ENCODE data around the gene CAD.

Gene CAD

DNA sequence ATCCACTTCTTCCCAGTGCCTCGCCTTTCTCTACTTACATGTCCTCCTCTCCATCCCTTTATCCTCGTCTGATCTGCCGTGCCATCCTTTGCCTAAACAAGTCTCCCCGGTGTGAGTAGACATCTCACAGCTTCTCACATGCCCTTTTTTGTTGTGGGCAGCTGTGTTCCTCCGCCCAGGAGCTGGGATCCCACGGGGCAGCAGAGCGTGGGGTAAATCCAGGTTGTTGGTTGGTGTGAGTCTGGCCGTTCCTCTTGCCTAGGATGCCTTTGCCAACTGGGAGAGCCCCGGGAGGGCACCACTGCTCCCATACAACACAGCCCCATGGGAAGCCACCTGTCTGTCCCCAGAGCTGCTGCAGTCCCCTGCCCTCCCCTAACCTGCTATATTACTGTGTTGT, 23.2 kb downstream of the CAD start:
- no peaks in the 10 kb centered on the region for H3K9me3 ChIP-seq
- no peak for DNase-seq
- TF ChIP-seq, protein P1, sequence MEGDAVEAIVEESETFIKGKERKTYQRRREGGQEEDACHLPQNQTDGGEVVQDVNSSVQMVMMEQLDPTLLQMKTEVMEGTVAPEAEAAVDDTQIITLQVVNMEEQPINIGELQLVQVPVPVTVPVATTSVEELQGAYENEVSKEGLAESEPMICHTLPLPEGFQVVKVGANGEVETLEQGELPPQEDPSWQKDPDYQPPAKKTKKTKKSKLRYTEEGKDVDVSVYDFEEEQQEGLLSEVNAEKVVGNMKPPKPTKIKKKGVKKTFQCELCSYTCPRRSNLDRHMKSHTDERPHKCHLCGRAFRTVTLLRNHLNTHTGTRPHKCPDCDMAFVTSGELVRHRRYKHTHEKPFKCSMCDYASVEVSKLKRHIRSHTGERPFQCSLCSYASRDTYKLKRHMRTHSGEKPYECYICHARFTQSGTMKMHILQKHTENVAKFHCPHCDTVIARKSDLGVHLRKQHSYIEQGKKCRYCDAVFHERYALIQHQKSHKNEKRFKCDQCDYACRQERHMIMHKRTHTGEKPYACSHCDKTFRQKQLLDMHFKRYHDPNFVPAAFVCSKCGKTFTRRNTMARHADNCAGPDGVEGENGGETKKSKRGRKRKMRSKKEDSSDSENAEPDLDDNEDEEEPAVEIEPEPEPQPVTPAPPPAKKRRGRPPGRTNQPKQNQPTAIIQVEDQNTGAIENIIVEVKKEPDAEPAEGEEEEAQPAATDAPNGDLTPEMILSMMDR (IDR thresholded peaks at IDR 0.05): no peak
- no peak overlapping the region for H3K27ac ChIP-seq
- intact Hi-C loops (cut with DNase I; ENCODE audit: low total_unique reads): no loop called here
- H3K27me3 ChIP-seq: no peaks in the 10 kb centered on the region
- no peaks in the 10 kb centered on the region for H3K4me1 ChIP-seq
- H3K36me3 ChIP-seq: peaks cover 75 to 97% (median 92%) of the 10 kb centered on the region in 3 donors
- no peak overlapping the region for H3K4me3 ChIP-seq

DNA sequence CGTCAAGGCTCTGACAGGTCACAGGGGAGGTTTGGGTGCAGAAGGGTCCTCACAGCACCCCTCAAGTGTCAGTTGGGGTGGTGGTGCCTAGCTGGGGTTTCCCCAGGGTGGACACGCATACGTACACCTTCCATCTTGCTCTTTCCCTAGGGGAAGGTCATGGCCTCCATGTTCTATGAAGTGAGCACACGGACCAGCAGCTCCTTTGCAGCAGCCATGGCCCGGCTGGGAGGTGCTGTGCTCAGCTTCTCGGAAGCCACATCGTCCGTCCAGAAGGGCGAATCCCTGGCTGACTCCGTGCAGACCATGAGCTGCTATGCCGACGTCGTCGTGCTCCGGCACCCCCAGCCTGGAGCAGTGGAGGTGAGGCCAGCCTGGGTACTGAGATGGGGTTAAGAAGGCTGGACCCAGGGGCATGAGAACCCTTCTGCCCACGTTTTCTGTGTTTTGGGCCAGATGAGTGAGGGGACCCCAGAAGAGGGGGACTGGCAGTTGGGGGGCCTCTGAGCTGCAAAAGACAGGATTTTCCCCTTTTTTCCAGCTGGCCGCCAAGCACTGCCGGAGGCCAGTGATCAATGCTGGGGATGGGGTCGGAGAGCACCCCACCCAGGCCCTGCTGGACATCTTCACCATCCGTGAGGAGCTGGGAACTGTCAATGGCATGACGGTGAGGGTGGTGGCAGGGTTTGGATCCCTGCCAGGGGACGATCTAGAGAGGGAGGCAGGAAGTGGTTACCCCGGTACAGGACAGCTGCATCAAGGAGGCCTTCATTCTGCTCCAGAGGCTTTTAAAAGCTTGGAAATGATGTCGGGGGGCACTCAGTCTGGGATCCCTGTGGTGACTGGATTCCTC, 24.8 kb downstream of the CAD start:
- no peaks in the 10 kb centered on the region for H3K27me3 ChIP-seq
- no peak overlapping the region for H3K27ac ChIP-seq
- no peaks in the 10 kb centered on the region for H3K9me3 ChIP-seq
- no peak overlapping the region for H3K4me3 ChIP-seq
- intact Hi-C loops (cut with DNase I; ENCODE audit: low total_unique reads): no loop called here
- no peaks in the 10 kb centered on the region for H3K4me1 ChIP-seq
- TF ChIP-seq, protein P1 (IDR thresholded peaks at IDR 0.05): no peak
- H3K36me3 ChIP-seq: peaks cover 61 to 82% (median 78%) of the 10 kb centered on the region in 3 donors
- DNase-seq: no peak

DNA sequence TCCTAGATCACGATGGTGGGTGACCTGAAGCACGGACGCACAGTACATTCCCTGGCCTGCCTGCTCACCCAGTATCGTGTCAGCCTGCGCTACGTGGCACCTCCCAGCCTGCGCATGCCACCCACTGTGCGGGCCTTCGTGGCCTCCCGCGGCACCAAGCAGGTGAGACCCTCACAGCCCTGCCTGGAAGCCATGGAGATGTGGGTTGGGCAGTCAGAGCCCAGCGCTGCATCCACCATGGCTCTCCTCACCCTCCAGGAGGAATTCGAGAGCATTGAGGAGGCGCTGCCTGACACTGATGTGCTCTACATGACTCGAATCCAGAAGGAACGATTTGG, 25.4 kb downstream of the CAD start:
- intact Hi-C loops (cut with DNase I; ENCODE audit: low total_unique reads): no loop called here
- no peaks in the 10 kb centered on the region for H3K4me1 ChIP-seq
- H3K36me3 ChIP-seq: peaks cover 55 to 76% (median 72%) of the 10 kb centered on the region in 3 donors
- TF ChIP-seq, protein P1 (IDR thresholded peaks at IDR 0.05): no peak
- no peaks in the 10 kb centered on the region for H3K9me3 ChIP-seq
- H3K27ac ChIP-seq: no peak overlapping the region
- H3K4me3 ChIP-seq: no peak overlapping the region
- no peak for DNase-seq
- H3K27me3 ChIP-seq: no peaks in the 10 kb centered on the region

DNA sequence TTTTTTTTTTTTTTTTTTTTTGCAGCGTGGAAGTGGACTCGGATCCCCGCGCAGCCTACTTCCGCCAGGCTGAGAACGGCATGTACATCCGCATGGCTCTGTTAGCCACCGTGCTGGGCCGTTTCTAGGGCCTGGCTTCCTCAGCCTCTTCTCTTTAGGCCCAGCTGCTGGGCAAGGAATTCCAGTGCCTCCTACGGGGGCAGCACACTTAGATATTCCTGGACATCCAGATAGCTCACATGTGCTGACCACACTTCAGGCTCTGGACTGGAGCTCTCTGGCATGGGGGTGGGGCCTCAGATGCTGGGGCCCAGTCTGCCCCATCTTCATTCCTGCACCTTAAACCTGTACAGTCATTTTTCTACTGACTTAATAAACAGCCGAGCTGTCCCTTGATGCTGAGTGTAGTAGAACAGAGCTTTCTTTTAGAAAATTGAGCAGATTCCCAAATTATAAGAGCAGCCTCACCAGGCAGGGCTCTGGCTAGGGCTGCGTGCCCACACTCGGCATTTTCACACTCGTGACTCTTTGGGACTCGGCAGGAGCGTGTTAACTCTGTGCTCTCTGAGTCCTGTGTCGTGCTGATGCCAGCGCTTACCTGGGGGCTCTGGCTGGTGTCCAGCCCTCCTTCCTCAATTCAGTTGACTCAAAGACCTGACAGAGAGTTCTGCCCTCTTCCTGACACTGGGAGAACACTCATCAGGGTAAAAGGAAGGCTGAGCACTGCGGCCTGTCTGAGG, 26.4 kb downstream of the CAD start:
- no peaks in the 10 kb centered on the region for H3K27me3 ChIP-seq
- no peak overlapping the region for H3K4me3 ChIP-seq
- peaks cover 45 to 66% (median 62%) of the 10 kb centered on the region in 3 donors for H3K36me3 ChIP-seq
- H3K4me1 ChIP-seq: no peaks in the 10 kb centered on the region
- no peak for DNase-seq
- H3K27ac ChIP-seq: no peak overlapping the region
- TF ChIP-seq, protein P1 (IDR thresholded peaks at IDR 0.05): no peak
- intact Hi-C loops (cut with DNase I; ENCODE audit: low total_unique reads): no loop called here
- H3K9me3 ChIP-seq: no peaks in the 10 kb centered on the region

DNA sequence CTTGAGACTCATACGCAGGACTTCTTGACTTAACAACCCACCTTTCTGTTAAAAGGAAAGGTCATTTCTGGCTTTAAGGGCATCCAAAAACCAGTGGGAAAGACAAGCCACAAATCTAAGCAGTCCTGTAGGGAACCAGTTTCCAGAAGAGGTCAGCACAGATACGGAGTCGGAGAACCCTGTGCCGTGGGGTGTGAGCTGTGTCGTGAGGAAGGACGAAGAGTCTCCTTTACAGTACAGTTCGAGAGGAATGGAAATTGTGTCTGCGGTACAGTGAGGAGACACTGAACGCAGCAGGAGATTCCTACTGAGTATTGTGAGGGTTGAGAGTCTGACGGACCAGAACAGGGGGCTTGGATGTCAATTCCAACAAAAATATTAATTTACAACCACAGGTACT, 27.9 kb downstream of the CAD start:
- peaks cover 0 to 14% (median 3%) of the 10 kb centered on the region in 4 donors for H3K4me1 ChIP-seq
- H3K27ac ChIP-seq: no peak overlapping the region
- H3K4me3 ChIP-seq: no peak overlapping the region
- no peak for DNase-seq
- peaks cover 33 to 50% (median 47%) of the 10 kb centered on the region in 3 donors for H3K36me3 ChIP-seq
- H3K27me3 ChIP-seq: no peaks in the 10 kb centered on the region
- H3K9me3 ChIP-seq: no peaks in the 10 kb centered on the region
- intact Hi-C loops (cut with DNase I; ENCODE audit: low total_unique reads): no loop called here
- TF ChIP-seq, protein P1 (IDR thresholded peaks at IDR 0.05): no peak
